NCI-H146 (cell line): ENCODE measurements around the gene MPPE1.
"Not testable (repeated sequence)": the region's sequence is repeated elsewhere in the genome, so short reads cannot be mapped to it uniquely, and the experiment has no call there.

Source experiments
- DNase-seq: peaks from one replicate; lab custom pipeline; 2025; lab: John Stamatoyannopoulos, UW

The MPPE1 gene

GRCh38 chr18:11925800-11926481 is 17.8 kb upstream of the MPPE1 start:
- DNase-seq: no peak

- DNase-seq: no peak
These were observed 15.3 kb upstream of the MPPE1 start for GRCh38 chr18:11923450-11923849.

- not testable (repeated sequence) for DNase-seq
These were observed 11.4 kb upstream of the MPPE1 start for GRCh38 chr18:11919522-11919921.

GRCh38 chr18:11916880-11917279 is 8.8 kb upstream of the MPPE1 start:
- DNase-seq: not testable (repeated sequence)

GRCh38 chr18:11909591-11910026 is 1.5 kb upstream of the MPPE1 start:
- peak; percentile 16 for DNase-seq

- no peak for DNase-seq
These were observed 941 bp upstream of the MPPE1 start for GRCh38 chr18:11909061-11909455.

- DNase-seq: peak; percentile 67
These were observed 917 bp downstream of the MPPE1 start for GRCh38 chr18:11906926-11907874.

- no peak for DNase-seq
These were observed 1.9 kb downstream of the MPPE1 start for GRCh38 chr18:11906176-11906575.

- no peak for DNase-seq
These were observed 2.5 kb downstream of the MPPE1 start for GRCh38 chr18:11905613-11906012.

GRCh38 chr18:11902522-11903292 is 5.4 kb downstream of the MPPE1 start:
- peak; percentile 95 for DNase-seq

- no peak for DNase-seq
These were observed 6.2 kb downstream of the MPPE1 start for GRCh38 chr18:11901826-11902438.

GRCh38 chr18:11899063-11899462 is 9.1 kb downstream of the MPPE1 start:
- DNase-seq: no peak

- no peak for DNase-seq
These were observed 10.3 kb downstream of the MPPE1 start for GRCh38 chr18:11897781-11898180.

GRCh38 chr18:11892438-11892837 is 15.7 kb downstream of the MPPE1 start:
- not testable (repeated sequence) for DNase-seq

GRCh38 chr18:11891737-11892136 is 16.4 kb downstream of the MPPE1 start:
- no peak for DNase-seq

- no peak for DNase-seq
These were observed 18.8 kb downstream of the MPPE1 start for GRCh38 chr18:11889284-11889683.

- DNase-seq: no peak
These were observed 19.4 kb downstream of the MPPE1 start for GRCh38 chr18:11888726-11889125.

GRCh38 chr18:11887328-11888128 is 20.6 kb downstream of the MPPE1 start:
- DNase-seq: no peak

GRCh38 chr18:11886577-11887110 is 21.5 kb downstream of the MPPE1 start:
- no peak for DNase-seq

GRCh38 chr18:11885278-11885947 is 22.7 kb downstream of the MPPE1 start:
- DNase-seq: no peak
